AG04449 (cell line): ENCODE measurements around the gene BCAS4.
"Not testable (repeated sequence)": the region's sequence is repeated elsewhere in the genome, so short reads cannot be mapped to it uniquely, and the experiment has no call there.

Source experiments
- CTCF ChIA-PET: fragments of 350-600 bp; formaldehyde crosslinking; extraction: SDS; loops from one replicate; lab custom pipeline; 2021; ENCODE audit warnings: antibody characterized with exemption; lab: Yijun Ruan, JAX
- POLR2A ChIA-PET: fragments of 400-600, 350-600 bp; formaldehyde crosslinking; extraction: SDS; loops from one replicate; lab custom pipeline; 2020; ENCODE audit warnings: antibody characterized with exemption, inconsistent platforms; lab: Yijun Ruan, JAX
- DNase-seq: peaks from one replicate; pipeline ENCODE4 v3.0.0-alpha.2; 2010; ENCODE audit warnings: low read depth, low spot score
- H3K4me3 ChIP-seq: 2 replicates; pipeline ENCODE4 v1.5.1; 2011; ENCODE audit warnings: low read depth, mild to moderate bottlenecking, control low read depth, low read length
- CTCF ChIP-seq: IDR thresholded peaks from one replicate; pipeline ENCODE4 v1.5.1; 2011; ENCODE audit warnings: mild to moderate bottlenecking, moderate library complexity, low read length, control low read depth, inconsistent platforms; ENCODE audit not compliant: insufficient read depth; ENCODE audit errors: missing control alignments

The BCAS4 gene

GRCh38 chr20:50789968-50790650, 4.8 kb upstream of the BCAS4 start:
- POLR2A ChIA-PET, result interaction anchor here (1.0 to 1.9 kb wide), 3 partner anchors 139 to 168 kb away, joined by 5 to 7 read pairs (median 7); partner anchors contain the start of genes ADNP, DPM1 and MOCS3
- no peak overlapping the region for H3K4me3 ChIP-seq
- DNase-seq, result no peak
- no peak for TF ChIP-seq CTCF
- CTCF ChIA-PET, result interaction anchor here (0.7 to 9.5 kb wide), 32 partner anchors 9 to 830 kb away, joined by 3 to 332 read pairs (median 6); partner anchors contain the start of genes ADNP, DPM1 and MOCS3

- ChIA-PET CTCF (interaction anchor here (0.7 to 9.5 kb wide), 37 partner anchors 9 to 749 kb away, joined by 3 to 332 read pairs (median 4); partner anchors contain the start of genes ADNP, DPM1 and MOCS3), POLR2A (interaction anchor here (1.0 to 1.9 kb wide), 3 partner anchors 139 to 168 kb away, joined by 5 to 7 read pairs (median 7); partner anchors contain the start of genes ADNP, DPM1 and MOCS3)
- H3K4me3 ChIP-seq, result no peak overlapping the region
- DNase-seq, result no peak
- TF ChIP-seq CTCF, result peak; percentile 99
Observed at GRCh38 chr20:50790651-50791277, 4.1 kb upstream of the BCAS4 start.

- DNase-seq, result no peak
- ChIA-PET CTCF (interaction anchor here (0.6 to 9.5 kb wide), 29 partner anchors 9 to 620 kb away, joined by 3 to 332 read pairs (median 7); partner anchors contain the start of genes ADNP, DPM1 and MOCS3), POLR2A (interaction anchor here (2.2 kb wide), 1 partner anchor 138 kb away, joined by 18 read pairs; the partner anchor contains the start of gene ADNP)
- no peak for TF ChIP-seq CTCF
- no peak overlapping the region for H3K4me3 ChIP-seq
Observed at GRCh38 chr20:50792708-50793574, 1.9 kb upstream of the BCAS4 start.

- not testable (repeated sequence) for DNase-seq
- POLR2A ChIA-PET, result interaction anchor here (1.7 to 2.2 kb wide), 2 partner anchors 137 to 187 kb away, joined by 6 to 18 read pairs; partner anchors contain the start of gene ADNP
- CTCF ChIA-PET, result interaction anchor here (0.6 to 9.5 kb wide), 35 partner anchors 8 to 619 kb away, joined by 3 to 332 read pairs (median 7); partner anchors contain the start of genes ADNP, DPM1 and MOCS3
Observed at GRCh38 chr20:50793575-50794016, 1.3 kb upstream of the BCAS4 start.

More at GRCh38 chr20:50793575-50794016, 1.3 kb upstream of the BCAS4 start:
- not testable (repeated sequence) for H3K4me3 ChIP-seq
- TF ChIP-seq CTCF, result peak; percentile 1
